LNCAP (cell line): ENCODE measurements around the gene POMGNT1.

Experiments used
- CTCF ChIP-seq: fragments of 450-650 bp; IDR thresholded peaks from 2 replicates; pipeline ENCODE4 v1.5.1; 2017; ENCODE audit warnings: mild to moderate bottlenecking

POMGNT1 gene

GRCh38 chr1:46174448-46175231, 23.6 kb downstream of the POMGNT1 start, which contains the start of gene TSPAN1:
Gene TSPAN1, plus strand, starts transcription at chr1:46175087. Its CDS starts 6,021 bp downstream, at chr1:46181108.
- TF ChIP-seq CTCF: no peak

- no peak for TF ChIP-seq CTCF
Measured at GRCh38 chr1:46173361-46173856, 24.8 kb downstream of the POMGNT1 start.

- TF ChIP-seq CTCF: no peak
Measured at GRCh38 chr1:46172321-46172720, 25.9 kb downstream of the POMGNT1 start.

- TF ChIP-seq CTCF: no peak
Measured at GRCh38 chr1:46171871-46172270, 26.4 kb downstream of the POMGNT1 start.

- TF ChIP-seq CTCF: no peak
Measured at GRCh38 chr1:46171351-46171750, 26.9 kb downstream of the POMGNT1 start.

- no peak for TF ChIP-seq CTCF
Measured at GRCh38 chr1:46169811-46170454, 28.3 kb downstream of the POMGNT1 start.

GRCh38 chr1:46168477-46168876, 29.8 kb downstream of the POMGNT1 start:
- TF ChIP-seq CTCF: no peak
